Measurements from ENCODE around the gene APP.

APP gene

DNA sequence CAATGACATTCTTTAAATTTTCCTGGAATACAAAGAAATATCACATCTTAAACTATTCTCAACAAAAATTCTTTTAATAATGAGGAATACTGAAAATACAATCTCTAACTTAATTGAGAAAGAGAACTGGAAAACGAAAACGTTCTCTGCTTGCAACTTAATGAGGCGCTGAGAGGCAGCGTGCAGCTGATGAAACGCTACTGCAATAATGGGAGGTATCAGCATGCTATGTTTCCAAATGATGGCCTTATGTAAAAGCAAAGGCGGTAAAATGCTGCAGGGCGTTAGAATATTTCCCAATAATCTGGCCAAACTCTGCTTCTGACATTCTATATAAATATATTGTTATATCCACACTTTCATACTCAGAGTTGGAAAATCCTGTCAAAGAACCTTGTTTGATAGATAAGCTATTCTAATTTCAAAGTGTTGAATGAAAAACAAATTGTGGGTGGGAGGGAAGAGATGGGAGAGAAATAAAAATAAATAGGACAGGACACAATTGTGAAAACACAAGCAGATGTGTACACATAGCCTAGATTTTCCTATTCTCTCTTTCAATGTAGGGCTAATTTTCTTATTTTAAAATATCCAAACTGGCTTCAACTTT is 70.9 kb downstream of the APP start:
- Histone ChIP-seq H3K4me2 (ENCODE audit: low read length) (no peak overlapping the region), H4K20me1 (ENCODE audit: control insufficient read depth, insufficient read depth, low read depth, low read length) (no peaks in the 10 kb centered on the region), H3K27ac (ENCODE audit: low read depth, low read length) (no peak overlapping the region), H3K9me3 (ENCODE audit: control insufficient read depth, insufficient read depth, low read length) (no peaks in the 10 kb centered on the region), H3K4me3 (ENCODE audit: low read length) (no peak overlapping the region), H3K79me2 (ENCODE audit: control insufficient read depth, low read length) (no peaks in the 10 kb centered on the region), H3K4me1 (ENCODE audit: control insufficient read depth, low read length) (no peaks in the 10 kb centered on the region), H3F3A (ENCODE audit: control insufficient read depth, insufficient read depth) (no peaks in the 10 kb centered on the region), H3K36me3 (ENCODE audit: control insufficient read depth, low read length) (no peaks in the 10 kb centered on the region), H3K27me3 (ENCODE audit: control insufficient read depth, low read length) (no peaks in the 10 kb centered on the region), H3K9me2 (replicated peaks; ENCODE audit: control insufficient read depth, low read length) (no peaks in the 10 kb centered on the region)
- TF ChIP-seq EZH2phosphoT487 (IDR thresholded peaks at IDR 0.05; ENCODE audit: borderline replicate concordance, low read length), result no peak
- TF ChIP-seq, protein P1, sequence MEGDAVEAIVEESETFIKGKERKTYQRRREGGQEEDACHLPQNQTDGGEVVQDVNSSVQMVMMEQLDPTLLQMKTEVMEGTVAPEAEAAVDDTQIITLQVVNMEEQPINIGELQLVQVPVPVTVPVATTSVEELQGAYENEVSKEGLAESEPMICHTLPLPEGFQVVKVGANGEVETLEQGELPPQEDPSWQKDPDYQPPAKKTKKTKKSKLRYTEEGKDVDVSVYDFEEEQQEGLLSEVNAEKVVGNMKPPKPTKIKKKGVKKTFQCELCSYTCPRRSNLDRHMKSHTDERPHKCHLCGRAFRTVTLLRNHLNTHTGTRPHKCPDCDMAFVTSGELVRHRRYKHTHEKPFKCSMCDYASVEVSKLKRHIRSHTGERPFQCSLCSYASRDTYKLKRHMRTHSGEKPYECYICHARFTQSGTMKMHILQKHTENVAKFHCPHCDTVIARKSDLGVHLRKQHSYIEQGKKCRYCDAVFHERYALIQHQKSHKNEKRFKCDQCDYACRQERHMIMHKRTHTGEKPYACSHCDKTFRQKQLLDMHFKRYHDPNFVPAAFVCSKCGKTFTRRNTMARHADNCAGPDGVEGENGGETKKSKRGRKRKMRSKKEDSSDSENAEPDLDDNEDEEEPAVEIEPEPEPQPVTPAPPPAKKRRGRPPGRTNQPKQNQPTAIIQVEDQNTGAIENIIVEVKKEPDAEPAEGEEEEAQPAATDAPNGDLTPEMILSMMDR (IDR thresholded peaks at IDR 0.05; ENCODE audit: low read depth, low read length, poor library complexity, severe bottlenecking), result no peak

DNA sequence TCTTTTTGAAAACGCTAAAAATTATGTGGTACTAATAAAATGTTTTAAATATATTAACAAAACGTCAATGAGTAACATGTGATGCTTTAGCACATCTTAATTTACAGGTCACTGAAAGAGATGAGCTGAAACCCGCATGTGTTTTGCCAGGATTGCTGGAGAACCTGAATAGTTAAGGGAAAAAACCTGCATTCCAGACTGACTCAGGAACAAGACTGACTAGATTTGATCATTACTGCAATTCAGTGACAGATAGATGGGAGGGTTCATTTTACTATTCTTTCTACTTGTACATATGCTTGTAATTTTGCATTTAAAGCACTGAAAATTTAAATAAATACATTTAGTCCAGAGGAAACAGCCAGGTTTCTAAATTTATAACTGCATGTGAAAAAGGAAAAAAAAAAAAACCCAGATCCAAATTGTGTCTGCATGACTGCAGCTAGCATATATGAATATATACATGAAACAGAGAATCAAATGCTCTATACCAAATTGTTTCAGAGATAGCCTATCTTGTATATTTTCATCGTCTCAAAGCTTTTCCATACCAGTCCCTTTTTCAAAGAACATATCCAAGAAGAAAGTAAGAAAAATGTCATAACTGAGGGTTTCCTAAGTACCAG is 71.7 kb downstream of the APP start:
- no peaks in the 10 kb centered on the region for H3K9me3 ChIP-seq (ENCODE audit: control insufficient read depth, insufficient read depth, low read length)
- no peak overlapping the region for H3K27ac ChIP-seq (ENCODE audit: low read depth, low read length)
- no peak overlapping the region for H3K4me2 ChIP-seq (ENCODE audit: low read length)
- no peaks in the 10 kb centered on the region for H3K36me3 ChIP-seq (ENCODE audit: control insufficient read depth, low read length)
- H3K79me2 ChIP-seq (ENCODE audit: control insufficient read depth, low read length), result no peaks in the 10 kb centered on the region
- H3K9me2 ChIP-seq (replicated peaks; ENCODE audit: control insufficient read depth, low read length), result no peaks in the 10 kb centered on the region
- H3K27me3 ChIP-seq (ENCODE audit: control insufficient read depth, low read length), result no peaks in the 10 kb centered on the region
- no peaks in the 10 kb centered on the region for H3K4me1 ChIP-seq (ENCODE audit: control insufficient read depth, low read length)
- H3F3A ChIP-seq (ENCODE audit: control insufficient read depth, insufficient read depth), result no peaks in the 10 kb centered on the region
- no peaks in the 10 kb centered on the region for H4K20me1 ChIP-seq (ENCODE audit: control insufficient read depth, insufficient read depth, low read depth, low read length)
- H3K4me3 ChIP-seq (ENCODE audit: low read length), result no peak overlapping the region
- TF ChIP-seq, protein P1 (IDR thresholded peaks at IDR 0.05; ENCODE audit: low read depth, low read length, poor library complexity, severe bottlenecking), result no peak
- TF ChIP-seq EZH2phosphoT487 (IDR thresholded peaks at IDR 0.05; ENCODE audit: borderline replicate concordance, low read length), result no peak

DNA sequence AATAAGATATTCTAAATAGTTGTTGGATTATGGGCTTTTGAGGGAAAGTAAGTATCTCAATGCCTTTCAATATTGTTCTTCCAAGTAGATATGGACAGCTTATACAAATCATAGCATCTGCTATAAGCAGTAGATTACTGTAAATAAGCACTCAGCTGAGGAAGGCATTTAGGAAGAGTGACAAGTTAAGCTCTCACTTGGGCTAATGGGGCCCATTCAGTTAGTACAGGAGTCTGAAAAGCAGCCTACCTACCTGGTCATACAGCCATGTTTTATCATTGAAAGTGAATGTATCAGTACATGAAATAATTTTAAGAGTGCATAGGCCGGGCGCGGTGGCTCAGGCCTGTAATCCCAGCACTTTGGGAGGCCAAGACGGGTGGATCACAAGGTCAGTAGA is 73.1 kb downstream of the APP start:
- Histone ChIP-seq H3K27ac (ENCODE audit: low read depth, low read length) (no peak overlapping the region), H3K4me2 (ENCODE audit: low read length) (no peak overlapping the region), H4K20me1 (ENCODE audit: control insufficient read depth, insufficient read depth, low read depth, low read length) (no peaks in the 10 kb centered on the region), H3K27me3 (ENCODE audit: control insufficient read depth, low read length) (no peaks in the 10 kb centered on the region), H3K9me2 (replicated peaks; ENCODE audit: control insufficient read depth, low read length) (no peaks in the 10 kb centered on the region), H3K9me3 (ENCODE audit: control insufficient read depth, insufficient read depth, low read length) (no peaks in the 10 kb centered on the region), H3K79me2 (ENCODE audit: control insufficient read depth, low read length) (no peaks in the 10 kb centered on the region), H3K36me3 (ENCODE audit: control insufficient read depth, low read length) (no peaks in the 10 kb centered on the region), H3K4me3 (ENCODE audit: low read length) (no peak overlapping the region), H3K4me1 (ENCODE audit: control insufficient read depth, low read length) (no peaks in the 10 kb centered on the region), H3F3A (ENCODE audit: control insufficient read depth, insufficient read depth) (no peaks in the 10 kb centered on the region)
- TF ChIP-seq, protein P1 (IDR thresholded peaks at IDR 0.05; ENCODE audit: low read depth, low read length, poor library complexity, severe bottlenecking), result no peak
- TF ChIP-seq EZH2phosphoT487 (IDR thresholded peaks at IDR 0.05; ENCODE audit: borderline replicate concordance, low read length), result no peak

Data from DOHH2 (cell line).